NCI-H2107 (cell line): Measurements from ENCODE around the gene ATG9A.

Experiments used
- DNase-seq: peaks from one replicate; lab custom pipeline; 2025; lab: John Stamatoyannopoulos, UW

Gene ATG9A

GRCh38 chr2:219252900-219253752, 23.7 kb upstream of the ATG9A start, which contains the start of gene TUBA4B:
TSS of gene TUBA4B (plus strand) at chr2:219253243. CDS start at chr2:219253408, 165 bp downstream.
- DNase-seq: no peak

- DNase-seq: no peak
Observed at GRCh38 chr2:219252570-219252899, 23.1 kb upstream of the ATG9A start.

GRCh38 chr2:219252084-219252483, 22.6 kb upstream of the ATG9A start:
- DNase-seq: peak; percentile 6

GRCh38 chr2:219251656-219252055, 22.2 kb upstream of the ATG9A start:
- DNase-seq: no peak

GRCh38 chr2:219250049-219250781, 20.8 kb upstream of the ATG9A start:
- DNase-seq: no peak

- peak; percentile 40 for DNase-seq
Observed at GRCh38 chr2:219249203-219249980, 20.0 kb upstream of the ATG9A start.

GRCh38 chr2:219248845-219249202, 19.4 kb upstream of the ATG9A start:
- no peak for DNase-seq

- no peak for DNase-seq
Observed at GRCh38 chr2:219247678-219248642, 18.5 kb upstream of the ATG9A start.

- DNase-seq: no peak
Observed at GRCh38 chr2:219246559-219246958, 17.1 kb upstream of the ATG9A start.

GRCh38 chr2:219245899-219246230, 16.4 kb upstream of the ATG9A start:
- no peak for DNase-seq

- peak; percentile 77 for DNase-seq
Observed at GRCh38 chr2:219245148-219245898, 15.9 kb upstream of the ATG9A start, which contains the start of the genes GLB1L and STK16. TSS of gene GLB1L (minus strand) at chr2:219245444. CDS start at chr2:219243573, 1,871 bp downstream. TSS of gene STK16 (plus strand) at chr2:219245479. CDS start at chr2:219246000, 521 bp downstream.

- DNase-seq: no peak
Observed at GRCh38 chr2:219244789-219245147, 15.3 kb upstream of the ATG9A start.

- DNase-seq: no peak
Observed at GRCh38 chr2:219243291-219243761, 13.9 kb upstream of the ATG9A start.

- no peak for DNase-seq
Observed at GRCh38 chr2:219234331-219234730, 4.9 kb upstream of the ATG9A start.

GRCh38 chr2:219230059-219230540, 664 bp upstream of the ATG9A start:
- DNase-seq: no peak

- no peak for DNase-seq
Observed at GRCh38 chr2:219228911-219229304, 528 bp downstream of the ATG9A start.

- no peak for DNase-seq
Observed at GRCh38 chr2:219228041-219228910, 1.2 kb downstream of the ATG9A start.

- no peak for DNase-seq
Observed at GRCh38 chr2:219225350-219225749, 4.1 kb downstream of the ATG9A start.
